OCI-LY3 (cell line): ENCODE measurements around the gene SLC24A4.

Experiments used
- H2AFZ ChIP-seq: fragments of 200-600, 300-600 bp; shearing (Covaris generic); 2 replicates; pipeline ENCODE4 v1.6.0; 2014; ENCODE audit warnings: antibody characterized with exemption, low read depth, low read length
- H3K27ac ChIP-seq: fragments of 200-600, 300-600 bp; sonication (generic); 2 replicates; pipeline ENCODE4 v1.5.1; 2014; ENCODE audit warnings: mild to moderate bottlenecking, low read length, moderate library complexity, mixed read lengths
- H3K27me3 ChIP-seq: fragments of 200-600, 300-600 bp; sonication (generic); 2 replicates; pipeline ENCODE4 v1.6.1; 2014; ENCODE audit warnings: low read depth, low read length, mixed read lengths
- H3K36me3 ChIP-seq: fragments of 200-600, 300-600 bp; sonication (generic); replicated peaks from 2 replicates; pipeline ENCODE3; 2014; ENCODE audit warnings: low read depth, low read length, mixed read lengths
- H3K4me1 ChIP-seq: fragments of 300-600, 200-600 bp; sonication (generic); 2 replicates; pipeline ENCODE4 v1.6.1; 2014; ENCODE audit warnings: low read length, mixed read lengths
- H3K4me2 ChIP-seq: fragments of 200-600, 300-600 bp; sonication (generic); 2 replicates; pipeline ENCODE4 v1.6.1; 2014; ENCODE audit warnings: low read length, mixed read lengths
- H3K4me3 ChIP-seq: fragments of 300-600, 200-600 bp; sonication (generic); 2 replicates; pipeline ENCODE4 v1.5.1; 2014; ENCODE audit warnings: antibody characterized with exemption, mild to moderate bottlenecking, low read length, moderate library complexity
- H3K79me2 ChIP-seq: fragments of 300-600, 200-600 bp; shearing (Covaris generic); 2 replicates; pipeline ENCODE4 v1.6.1; 2014; ENCODE audit warnings: mild to moderate bottlenecking, low read length, mixed read lengths
- H3K9ac ChIP-seq: fragments of 300-600, 200-600 bp; shearing (Covaris generic); 2 replicates; pipeline ENCODE4 v1.6.0; 2014; ENCODE audit warnings: mild to moderate bottlenecking, low read length, moderate library complexity
- H3K9me3 ChIP-seq: fragments of 200-600, 300-600 bp; shearing (Covaris generic); 2 replicates; pipeline ENCODE4 v1.6.1; 2014; ENCODE audit warnings: low read length, mixed read lengths; ENCODE audit not compliant: insufficient read depth
- H4K20me1 ChIP-seq: fragments of 200-600, 300-600 bp; sonication (generic); 2 replicates; pipeline ENCODE4 v1.6.1; 2016; ENCODE audit warnings: low read length, mixed read lengths; ENCODE audit not compliant: insufficient read depth
- EZH2phosphoT487 ChIP-seq: fragments of 200-600 bp; shearing (Covaris generic); IDR thresholded peaks from 2 replicates; pipeline ENCODE4 v1.6.1; 2018; ENCODE audit warnings: antibody characterized with exemption, mixed run types, low read depth
- TF ChIP-seq, protein P1 (sequence below): fragments of 200-600, 300-600 bp; sonication (generic); IDR thresholded peaks from 2 replicates; pipeline ENCODE4 v1.5.1; 2014; ENCODE audit warnings: antibody characterized with exemption, low read length, low read depth

The SLC24A4 gene

GRCh38 chr14:92480856-92481255 is 157.9 kb downstream of the SLC24A4 start:
- Histone ChIP-seq H3K79me2 (no peaks in the 10 kb centered on the region), H4K20me1 (no peaks in the 10 kb centered on the region), H3K36me3 (no peaks in the 10 kb centered on the region), H3K4me1 (no peaks in the 10 kb centered on the region), H3K4me3 (no peak overlapping the region), H3K4me2 (no peak overlapping the region), H3K9me3 (no peaks in the 10 kb centered on the region), H2AFZ (no peak overlapping the region), H3K9ac (no peak overlapping the region), H3K27ac (no peak overlapping the region), H3K27me3 (peaks cover 46% of the 10 kb centered on the region)
- TF ChIP-seq, protein P1, sequence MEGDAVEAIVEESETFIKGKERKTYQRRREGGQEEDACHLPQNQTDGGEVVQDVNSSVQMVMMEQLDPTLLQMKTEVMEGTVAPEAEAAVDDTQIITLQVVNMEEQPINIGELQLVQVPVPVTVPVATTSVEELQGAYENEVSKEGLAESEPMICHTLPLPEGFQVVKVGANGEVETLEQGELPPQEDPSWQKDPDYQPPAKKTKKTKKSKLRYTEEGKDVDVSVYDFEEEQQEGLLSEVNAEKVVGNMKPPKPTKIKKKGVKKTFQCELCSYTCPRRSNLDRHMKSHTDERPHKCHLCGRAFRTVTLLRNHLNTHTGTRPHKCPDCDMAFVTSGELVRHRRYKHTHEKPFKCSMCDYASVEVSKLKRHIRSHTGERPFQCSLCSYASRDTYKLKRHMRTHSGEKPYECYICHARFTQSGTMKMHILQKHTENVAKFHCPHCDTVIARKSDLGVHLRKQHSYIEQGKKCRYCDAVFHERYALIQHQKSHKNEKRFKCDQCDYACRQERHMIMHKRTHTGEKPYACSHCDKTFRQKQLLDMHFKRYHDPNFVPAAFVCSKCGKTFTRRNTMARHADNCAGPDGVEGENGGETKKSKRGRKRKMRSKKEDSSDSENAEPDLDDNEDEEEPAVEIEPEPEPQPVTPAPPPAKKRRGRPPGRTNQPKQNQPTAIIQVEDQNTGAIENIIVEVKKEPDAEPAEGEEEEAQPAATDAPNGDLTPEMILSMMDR: no peak

DNA sequence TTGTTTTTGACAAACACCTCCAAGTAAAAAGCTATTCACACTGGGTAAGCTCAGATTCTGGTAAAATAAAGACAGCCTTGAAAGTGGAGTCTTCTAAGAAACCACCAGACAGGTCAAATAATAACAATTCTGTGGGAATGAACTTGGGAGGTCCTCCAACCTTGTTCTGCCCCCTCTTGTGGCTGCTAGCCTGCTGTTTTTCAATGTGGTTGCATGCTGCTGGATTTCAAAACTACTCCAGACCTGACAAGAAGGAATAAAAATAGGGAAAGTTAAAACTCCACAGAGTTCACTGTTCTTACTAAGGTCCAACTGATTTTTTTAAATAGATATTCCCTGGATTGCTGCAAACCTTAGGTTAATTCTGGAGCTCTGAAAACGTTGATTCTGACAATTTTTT is 158.4 kb downstream of the SLC24A4 start:
- H3K79me2 ChIP-seq: no peaks in the 10 kb centered on the region
- no peak overlapping the region for H3K4me3 ChIP-seq
- TF ChIP-seq EZH2phosphoT487: no peak
- TF ChIP-seq, protein P1: peak; percentile 25
- H3K4me2 ChIP-seq: no peak overlapping the region
- H4K20me1 ChIP-seq: no peaks in the 10 kb centered on the region
- H3K27me3 ChIP-seq: peaks cover 46% of the 10 kb centered on the region
- H3K36me3 ChIP-seq: no peaks in the 10 kb centered on the region
- H3K4me1 ChIP-seq: no peaks in the 10 kb centered on the region
- no peak overlapping the region for H3K9ac ChIP-seq
- no peaks in the 10 kb centered on the region for H3K9me3 ChIP-seq
- no peak overlapping the region for H3K27ac ChIP-seq
- no peak overlapping the region for H2AFZ ChIP-seq

GRCh38 chr14:92481811-92482555 is 159.0 kb downstream of the SLC24A4 start:
- H3K9ac ChIP-seq: no peak overlapping the region
- no peaks in the 10 kb centered on the region for H3K4me1 ChIP-seq
- peaks cover 47% of the 10 kb centered on the region for H3K27me3 ChIP-seq
- no peak overlapping the region for H3K27ac ChIP-seq
- H4K20me1 ChIP-seq: no peaks in the 10 kb centered on the region
- H3K4me2 ChIP-seq: no peak overlapping the region
- H3K36me3 ChIP-seq: no peaks in the 10 kb centered on the region
- no peaks in the 10 kb centered on the region for H3K9me3 ChIP-seq
- H3K4me3 ChIP-seq: no peak overlapping the region
- TF ChIP-seq, protein P1: no peak
- no peak for TF ChIP-seq EZH2phosphoT487
- H3K79me2 ChIP-seq: no peaks in the 10 kb centered on the region
- no peak overlapping the region for H2AFZ ChIP-seq

GRCh38 chr14:92482621-92483319 is 159.8 kb downstream of the SLC24A4 start:
- Histone ChIP-seq H3K9ac (no peak overlapping the region), H3K4me2 (no peak overlapping the region), H3K36me3 (no peaks in the 10 kb centered on the region), H3K27ac (no peak overlapping the region), H3K27me3 (peaks cover 54% of the 10 kb centered on the region), H3K9me3 (no peaks in the 10 kb centered on the region), H2AFZ (no peak overlapping the region), H3K4me1 (no peaks in the 10 kb centered on the region), H4K20me1 (no peaks in the 10 kb centered on the region), H3K4me3 (no peak overlapping the region), H3K79me2 (no peaks in the 10 kb centered on the region)
- TF ChIP-seq, protein P1: no peak
- no peak for TF ChIP-seq EZH2phosphoT487
